GM12891 (cell line): Measurements from ENCODE around the gene DYSF.

Experiments used
- POLR2A ChIP-seq: IDR thresholded peaks from 2 replicates; pipeline ENCODE4 v1.6.1; 2011; ENCODE audit warnings: low read depth, low read length, control low read depth
- POLR2AphosphoS5 ChIP-seq: IDR thresholded peaks from 2 replicates; pipeline ENCODE4 v1.6.1; 2011; ENCODE audit warnings: low read depth, low read length, control low read depth
- POU2F2 ChIP-seq: IDR thresholded peaks from 2 replicates; pipeline ENCODE4 v1.6.1; 2011; ENCODE audit warnings: low read depth, mild to moderate bottlenecking, control low read depth, low read length, moderate library complexity

DNA sequence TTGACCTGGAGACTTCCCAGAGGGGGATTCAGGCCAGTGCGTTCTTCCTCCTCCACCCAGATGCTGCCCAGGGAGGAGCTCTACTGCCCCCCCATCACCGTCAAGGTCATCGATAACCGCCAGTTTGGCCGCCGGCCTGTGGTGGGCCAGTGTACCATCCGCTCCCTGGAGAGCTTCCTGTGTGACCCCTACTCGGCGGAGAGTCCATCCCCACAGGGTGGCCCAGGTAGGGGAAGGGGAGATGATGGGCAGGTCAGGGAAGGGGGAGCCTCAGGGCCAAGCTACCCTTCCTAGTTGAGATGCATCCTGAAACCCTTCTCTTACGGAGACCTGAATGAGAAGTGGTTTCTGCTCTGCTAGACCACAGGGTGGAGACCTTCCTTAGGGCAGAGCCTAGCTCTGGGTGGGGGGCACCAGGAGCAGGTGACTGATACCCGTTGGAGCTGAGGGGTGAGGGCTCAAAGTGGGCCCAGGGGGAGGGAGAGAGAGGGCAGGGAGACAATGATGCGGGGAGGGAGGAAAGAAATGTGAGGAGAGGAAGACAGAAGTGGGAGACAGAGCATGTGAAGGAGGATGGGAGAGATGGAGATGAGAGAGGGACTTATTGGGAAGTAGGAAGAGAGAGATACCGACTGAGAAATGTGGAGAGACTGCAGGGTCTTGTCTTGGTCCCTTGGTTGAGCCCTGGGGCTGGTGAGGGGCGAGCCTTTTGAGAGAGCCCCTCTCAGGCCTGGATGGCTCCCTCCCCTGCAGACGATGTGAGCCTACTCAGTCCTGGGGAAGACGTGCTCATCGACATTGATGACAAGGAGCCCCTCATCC is 159.4 kb downstream of the DYSF start:
- no peak for TF ChIP-seq POLR2A
- TF ChIP-seq POLR2AphosphoS5 = no peak
- TF ChIP-seq POU2F2 = no peak
